Stimulated activated CD4-positive, alpha-beta T cell treated with anti-CD3 and anti-CD28 coated beads, Interleukin-15, amount 100 ng/mL, for 1 hour (primary cell): ENCODE results near the gene ADGRB3.
A peak's percentile ranks its signal among the peaks of the same experiment; 100 is the strongest.
"Not testable (repeated sequence)": the region's sequence is repeated elsewhere in the genome, so short reads cannot be mapped to it uniquely, and the experiment has no call there.

Experiments
- DNase-seq, 2 donors: peaks; one replicate each; pipeline ENCODE4 v3.0.0-alpha.2; 2020; ENCODE audit warnings: low read depth in 1 of 2, low spot score in 1 of 2

ADGRB3 gene

GRCh38 chr6:68912805-68913204 is 277.7 kb downstream of the ADGRB3 start:
- DNase-seq = not testable (repeated sequence)

GRCh38 chr6:68915586-68915985 is 280.5 kb downstream of the ADGRB3 start:
- no peak for DNase-seq

GRCh38 chr6:68919537-68919936 is 284.5 kb downstream of the ADGRB3 start:
- no peak for DNase-seq

- DNase-seq = no peak
Measured at GRCh38 chr6:68941345-68941744, 306.3 kb downstream of the ADGRB3 start.

GRCh38 chr6:68947721-68948120 is 312.6 kb downstream of the ADGRB3 start:
- no peak for DNase-seq

- DNase-seq = no peak
Measured at GRCh38 chr6:68951270-68951669, 316.2 kb downstream of the ADGRB3 start.

- no peak for DNase-seq
Measured at GRCh38 chr6:68958327-68958726, 323.2 kb downstream of the ADGRB3 start.

GRCh38 chr6:68967549-68968300 is 332.6 kb downstream of the ADGRB3 start:
- peak in 1 of 2 donors; percentile 3 for DNase-seq

- DNase-seq = no peak
Measured at GRCh38 chr6:68968301-68968649, 333.2 kb downstream of the ADGRB3 start.

GRCh38 chr6:68973066-68973465 is 338.0 kb downstream of the ADGRB3 start:
- DNase-seq = no peak

GRCh38 chr6:68975064-68975463 is 340.0 kb downstream of the ADGRB3 start:
- no peak for DNase-seq

GRCh38 chr6:68975816-68976215 is 340.7 kb downstream of the ADGRB3 start:
- DNase-seq = no peak

- no peak for DNase-seq
Measured at GRCh38 chr6:68976260-68976659, 341.2 kb downstream of the ADGRB3 start.

GRCh38 chr6:68978411-68978810 is 343.3 kb downstream of the ADGRB3 start:
- DNase-seq = no peak

- DNase-seq = not testable (repeated sequence)
Measured at GRCh38 chr6:68981668-68982067, 346.6 kb downstream of the ADGRB3 start.

GRCh38 chr6:68988698-68989097 is 353.6 kb downstream of the ADGRB3 start:
- no peak for DNase-seq

- no peak for DNase-seq
Measured at GRCh38 chr6:68990317-68990716, 355.2 kb downstream of the ADGRB3 start.

- DNase-seq = no peak
Measured at GRCh38 chr6:68993911-68994310, 358.8 kb downstream of the ADGRB3 start.

- no peak for DNase-seq
Measured at GRCh38 chr6:68994521-68994920, 359.4 kb downstream of the ADGRB3 start.

- DNase-seq = no peak
Measured at GRCh38 chr6:69005199-69005598, 370.1 kb downstream of the ADGRB3 start.

- DNase-seq = no peak
Measured at GRCh38 chr6:69007781-69008180, 372.7 kb downstream of the ADGRB3 start.

- DNase-seq = no peak
Measured at GRCh38 chr6:69012211-69012610, 377.1 kb downstream of the ADGRB3 start.

GRCh38 chr6:69012876-69013275 is 377.8 kb downstream of the ADGRB3 start:
- DNase-seq = no peak
